Thyroid gland (tissue), 4 donors: ENCODE data around the gene ZNF784. TPM values are rescaled to one million over a fixed set of nuclear protein-coding genes. Genes with fewer than 3 reads are reported as not detected.

Source experiments
- DNase-seq, 2 donors: peaks; one replicate each; pipeline ENCODE4 v3.0.0-alpha.2; 2019
- H3K27ac ChIP-seq, 3 donors: fragments of 200-600 bp; sonication (generic); 1 replicate in 2 of 3; 2 replicates in 1 of 3; pipeline ENCODE4 v1.5.1; 2016 to 2019; ENCODE audit warnings: mild to moderate bottlenecking in 1 of 3, moderate library complexity in 1 of 3
- H3K27me3 ChIP-seq: fragments of 200-600 bp; sonication (generic); one replicate; pipeline ENCODE4 v1.5.1; 2019
- H3K36me3 ChIP-seq, 2 donors: fragments of 200-600 bp; sonication (generic); one replicate each; pipeline ENCODE4 v1.5.1; 2016 to 2019
- H3K4me1 ChIP-seq, 2 donors: fragments of 200-600 bp; sonication (generic); one replicate each; pipeline ENCODE4 v1.5.1; 2017 to 2019
- H3K4me3 ChIP-seq, 3 donors: fragments of 200-600 bp; sonication (generic); replicated peaks in 1 of 3; 1 replicate in 2 of 3; 2 replicates in 1 of 3; pipeline ENCODE4 v1.5.1; 2016; ENCODE audit warnings: mild to moderate bottlenecking in 1 of 3
- H3K9me3 ChIP-seq: fragments of 200-600 bp; sonication (generic); one replicate; pipeline ENCODE4 v1.5.1; 2017
- CTCF ChIP-seq, 6 experiments: fragments of 200-600 bp in 3 of 6; fragments of 450-650 bp in 3 of 6; sonication (generic) in 3 of 6; IDR thresholded peaks; one replicate each; pipeline ENCODE4 v1.5.1; 2016 to 2019; ENCODE audit warnings: antibody characterized with exemption in 6 of 6, mild to moderate bottlenecking in 2 of 6, inconsistent platforms in 1 of 6, moderate library complexity in 1 of 6
- POLR2A ChIP-seq, 2 donors: fragments of 450-650 bp; IDR thresholded peaks; one replicate each; pipeline ENCODE4 v1.6.1; 2017; ENCODE audit warnings: antibody characterized with exemption in 2 of 2, mild to moderate bottlenecking in 2 of 2, moderate library complexity in 1 of 2
- WGBS, 2 donors: methylation state at CpG; one replicate each; pipeline ENCODE4 v1.1.5; 2017; 5-methylcytosine and 5-hydroxymethylcytosine counted together
- intact Hi-C: fragments of 100-400 bp; cut with DNase I; formaldehyde crosslinking; loops from one replicate; pipeline ENCODE4 v1.15.1; 2023
- total RNA-seq, 4 donors: library from RNA; depleted of rRNA; stranded (reverse); fragments of >200 nt; gene quantifications; one replicate each; pipeline ENCODE4 v1.2.3, GENCODE V29; 2016

The ZNF784 gene
- total RNA-seq, 4 donors from 2014 or later = 5.1 to 10.0 (median 8.7) TPM

GRCh38 chr19:55670280-55671053 is 46.1 kb upstream of the ZNF784 start:
- H3K27me3 ChIP-seq = no peaks in the 10 kb centered on the region
- WGBS, 2 donors = 66 to 67% methylated on average over 15 to 22 of the region's 23 CpGs
- H3K4me3 ChIP-seq = no peak overlapping the region
- peaks cover 0 to 5% of the 10 kb centered on the region in 2 donors for H3K4me1 ChIP-seq
- H3K27ac ChIP-seq = no peak overlapping the region
- DNase-seq = peak in 1 of 2 donors; percentile 42
- no peaks in the 10 kb centered on the region for H3K9me3 ChIP-seq
- TF ChIP-seq CTCF (IDR thresholded peaks at IDR 0.05) (no peak), POLR2A (IDR thresholded peaks at IDR 0.05) (no peak)
- H3K36me3 ChIP-seq = peaks cover 52 to 59% of the 10 kb centered on the region in 2 donors
- intact Hi-C loops = no loop called here

GRCh38 chr19:55669418-55670279 is 45.3 kb upstream of the ZNF784 start:
- Histone ChIP-seq H3K9me3 (no peaks in the 10 kb centered on the region), H3K36me3 (peaks cover 53 to 62% of the 10 kb centered on the region in 2 donors), H3K4me3 (no peak overlapping the region), H3K27me3 (no peaks in the 10 kb centered on the region), H3K27ac (no peak overlapping the region), H3K4me1 (peaks cover 0 to 4% of the 10 kb centered on the region in 2 donors)
- 89 to 93% methylated on average over 38 to 39 of the region's 43 CpGs for WGBS, 2 donors
- DNase-seq = no peak
- intact Hi-C loops = no loop called here
- TF ChIP-seq POLR2A (IDR thresholded peaks at IDR 0.05) = no peak
- no peak for TF ChIP-seq CTCF (IDR thresholded peaks at IDR 0.05)

DNA sequence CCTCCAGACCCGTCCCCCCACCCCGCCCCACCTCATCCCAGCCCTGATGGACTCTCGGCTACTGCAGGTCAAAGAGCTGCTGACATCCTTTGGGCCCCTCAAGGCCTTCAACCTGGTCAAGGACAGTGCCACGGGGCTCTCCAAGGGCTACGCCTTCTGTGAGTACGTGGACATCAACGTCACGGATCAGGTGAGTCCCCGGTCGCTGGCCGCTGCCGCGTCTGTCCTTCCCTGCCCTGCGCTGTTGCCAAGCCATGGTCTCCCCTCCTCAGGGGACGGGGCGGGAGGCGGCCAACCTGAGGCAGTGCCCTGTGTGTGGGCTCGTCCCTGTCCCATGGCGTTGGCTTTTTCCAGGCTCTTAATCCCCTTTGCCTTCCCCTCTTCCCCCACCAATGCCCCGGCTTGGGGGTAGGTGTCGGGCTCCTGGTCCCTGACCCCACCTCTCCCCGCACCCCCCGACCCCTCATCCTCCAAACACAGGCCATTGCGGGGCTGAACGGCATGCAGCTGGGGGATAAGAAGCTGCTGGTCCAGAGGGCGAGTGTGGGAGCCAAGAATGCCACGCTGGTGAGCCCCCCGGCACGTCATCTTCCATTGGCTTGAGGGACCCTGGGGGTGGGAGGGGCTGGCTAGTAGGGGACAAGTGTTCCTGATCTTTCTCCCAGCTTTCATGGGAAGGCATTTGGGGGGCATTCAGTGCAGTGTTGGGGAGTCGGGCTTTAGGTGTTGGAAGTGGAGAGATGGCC is 44.4 kb upstream of the ZNF784 start:
- Histone ChIP-seq H3K27ac (no peak overlapping the region), H3K27me3 (no peaks in the 10 kb centered on the region), H3K4me3 (no peak overlapping the region), H3K9me3 (no peaks in the 10 kb centered on the region), H3K4me1 (no peaks in the 10 kb centered on the region), H3K36me3 (peaks cover 60 to 67% of the 10 kb centered on the region in 2 donors)
- TF ChIP-seq CTCF (IDR thresholded peaks at IDR 0.05) = no peak
- TF ChIP-seq POLR2A (IDR thresholded peaks at IDR 0.05) = no peak
- 90 to 95% methylated on average over 18 to 23 of the region's 30 CpGs for WGBS, 2 donors
- DNase-seq = no peak
- intact Hi-C loops = no loop called here

DNA sequence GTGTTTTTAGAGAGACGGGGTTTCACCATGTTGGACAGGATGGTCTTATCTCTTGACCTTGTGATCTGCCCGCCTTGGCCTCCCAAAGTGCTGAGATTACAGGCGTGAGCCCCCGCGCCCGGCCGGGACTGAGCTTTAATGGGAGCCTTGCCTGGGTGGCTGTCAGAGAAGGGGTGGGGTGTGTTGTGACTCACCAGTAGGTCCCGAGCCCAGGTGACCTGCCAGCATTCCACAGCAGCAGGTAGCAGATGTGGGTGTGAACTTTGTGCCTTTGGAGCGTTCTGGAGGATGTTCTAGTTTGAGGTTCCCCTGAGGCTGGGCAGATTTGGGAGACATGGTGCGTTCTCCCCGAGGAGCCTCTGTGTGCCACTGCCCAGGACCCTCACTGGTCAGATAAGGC is 43.6 kb upstream of the ZNF784 start:
- Histone ChIP-seq H3K4me1 (no peaks in the 10 kb centered on the region), H3K4me3 (no peak overlapping the region), H3K27me3 (no peaks in the 10 kb centered on the region), H3K36me3 (peaks cover 68% of the 10 kb centered on the region in 2 donors), H3K9me3 (no peaks in the 10 kb centered on the region), H3K27ac (no peak overlapping the region)
- 80 to 88% methylated on average over 8 to 9 of the region's 11 CpGs for WGBS, 2 donors
- no peak for DNase-seq
- TF ChIP-seq POLR2A (IDR thresholded peaks at IDR 0.05) = no peak
- TF ChIP-seq CTCF (IDR thresholded peaks at IDR 0.05) = no peak
- intact Hi-C loops = no loop called here
